ENCODE data around the gene EIF2B2.

- TF ChIP-seq CTCF (IDR thresholded peaks at IDR 0.05 in 2 of 3, conservative IDR thresholded peaks at IDR 0.05 in 1 of 3; ENCODE audit: insufficient read depth in 2 of 3, low read depth in 1 of 3, low read length in 3 of 3) (no peak), KDM1A (IDR thresholded peaks at IDR 0.05) (no peak), MLLT1 (IDR thresholded peaks at IDR 0.05) (no peak)
These were observed 37.8 kb downstream of the EIF2B2 start for GRCh38 chr14:75040507-75040906.
